Measurements from ENCODE around the gene RELN. TPM values are rescaled to one million over a fixed set of nuclear protein-coding genes. Genes with fewer than 3 reads are reported as not detected.

RELN gene
- total and polyA plus RNA-seq, 9 of the 15 experiments (the other 6 are each of a cell fraction or from before 2014, with no cell fraction given): 12.9 to 43.2 (median 18.1) TPM

DNA sequence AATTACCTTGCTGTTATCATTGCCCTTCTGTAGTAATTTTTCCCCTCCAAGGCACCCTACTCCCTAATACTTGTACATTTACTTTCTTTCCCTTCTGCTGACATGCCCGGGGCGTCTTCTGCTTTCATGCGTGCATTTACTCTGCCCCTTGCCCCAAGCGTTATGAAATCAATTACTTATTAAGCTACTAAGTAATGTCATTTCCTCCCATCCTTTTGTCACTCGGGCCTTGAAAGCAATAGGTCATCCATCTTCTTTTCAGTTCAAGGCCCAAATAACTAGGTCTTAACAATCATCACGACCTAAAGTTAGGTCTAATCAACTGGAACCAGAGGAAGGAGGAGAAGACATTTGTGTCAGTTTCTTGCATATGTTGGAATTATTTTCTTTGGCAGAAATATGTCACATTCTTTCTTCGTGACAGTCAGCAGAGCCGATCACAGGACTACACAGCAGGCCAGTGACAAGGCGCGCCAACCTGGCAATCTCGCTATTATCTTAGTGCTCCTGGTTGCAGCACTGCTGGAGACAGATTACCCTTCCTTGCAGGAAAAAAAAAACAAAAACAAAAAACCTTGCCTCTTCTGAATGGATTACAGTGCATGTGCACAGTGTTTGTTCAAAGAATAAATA is 179.2 kb downstream of the RELN start (continued):
- TF ChIP-seq, protein P1, sequence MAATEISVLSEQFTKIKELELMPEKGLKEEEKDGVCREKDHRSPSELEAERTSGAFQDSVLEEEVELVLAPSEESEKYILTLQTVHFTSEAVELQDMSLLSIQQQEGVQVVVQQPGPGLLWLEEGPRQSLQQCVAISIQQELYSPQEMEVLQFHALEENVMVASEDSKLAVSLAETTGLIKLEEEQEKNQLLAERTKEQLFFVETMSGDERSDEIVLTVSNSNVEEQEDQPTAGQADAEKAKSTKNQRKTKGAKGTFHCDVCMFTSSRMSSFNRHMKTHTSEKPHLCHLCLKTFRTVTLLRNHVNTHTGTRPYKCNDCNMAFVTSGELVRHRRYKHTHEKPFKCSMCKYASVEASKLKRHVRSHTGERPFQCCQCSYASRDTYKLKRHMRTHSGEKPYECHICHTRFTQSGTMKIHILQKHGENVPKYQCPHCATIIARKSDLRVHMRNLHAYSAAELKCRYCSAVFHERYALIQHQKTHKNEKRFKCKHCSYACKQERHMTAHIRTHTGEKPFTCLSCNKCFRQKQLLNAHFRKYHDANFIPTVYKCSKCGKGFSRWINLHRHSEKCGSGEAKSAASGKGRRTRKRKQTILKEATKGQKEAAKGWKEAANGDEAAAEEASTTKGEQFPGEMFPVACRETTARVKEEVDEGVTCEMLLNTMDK (IDR thresholded peaks at IDR 0.05; ENCODE audit: borderline replicate concordance, insufficient read depth, low read depth, low read length, poor library complexity, severe bottlenecking): no peak
- TF ChIP-seq NEUROD1 (IDR thresholded peaks at IDR 0.05; ENCODE audit: borderline replicate concordance, low read depth, low read length, partially characterized antibody) (peak; percentile 58), CCNT2 (IDR thresholded peaks at IDR 0.05; ENCODE audit: borderline replicate concordance, extremely low read depth, insufficient read length, low read depth, low read length) (no peak), HDGF (IDR thresholded peaks at IDR 0.05) (0 out of 2 replicates have a peak, but pooled peaks have one; percentile 26), MCM5 (IDR thresholded peaks at IDR 0.05; ENCODE audit: low read depth) (no peak), PCBP1 (IDR thresholded peaks at IDR 0.05; ENCODE audit: low read depth, low read length, poor library complexity, severe bottlenecking) (no peak), MYC (IDR thresholded peaks at IDR 0.05; ENCODE audit: low read depth, low read length) (peak; percentile 35; the same call in 1 of the 2 replicates), MYC (CRISPR knock-in tag; IDR thresholded peaks at IDR 0.05; ENCODE audit: borderline replicate concordance, low read depth) (peak; percentile 59; the same call in 1 of the 2 replicates), RBFOX2 (IDR thresholded peaks at IDR 0.05; ENCODE audit: low read depth, low read length) (no peak), TAF9B (IDR thresholded peaks at IDR 0.05; ENCODE audit: partially characterized antibody) (no peak), MAFG (tag; conservative IDR thresholded peaks at IDR 0.05) (peak; percentile 47), ASH1L (IDR thresholded peaks at IDR 0.05; ENCODE audit: borderline replicate concordance, low read depth, partially characterized antibody) (no peak), HMG20B (CRISPR knock-in tag; IDR thresholded peaks at IDR 0.05) (no peak)
- TF ChIP-seq, protein P2, sequence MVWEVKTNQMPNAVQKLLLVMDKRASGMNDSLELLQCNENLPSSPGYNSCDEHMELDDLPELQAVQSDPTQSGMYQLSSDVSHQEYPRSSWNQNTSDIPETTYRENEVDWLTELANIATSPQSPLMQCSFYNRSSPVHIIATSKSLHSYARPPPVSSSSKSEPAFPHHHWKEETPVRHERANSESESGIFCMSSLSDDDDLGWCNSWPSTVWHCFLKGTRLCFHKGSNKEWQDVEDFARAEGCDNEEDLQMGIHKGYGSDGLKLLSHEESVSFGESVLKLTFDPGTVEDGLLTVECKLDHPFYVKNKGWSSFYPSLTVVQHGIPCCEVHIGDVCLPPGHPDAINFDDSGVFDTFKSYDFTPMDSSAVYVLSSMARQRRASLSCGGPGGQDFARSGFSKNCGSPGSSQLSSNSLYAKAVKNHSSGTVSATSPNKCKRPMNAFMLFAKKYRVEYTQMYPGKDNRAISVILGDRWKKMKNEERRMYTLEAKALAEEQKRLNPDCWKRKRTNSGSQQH (CRISPR knock-in tag; IDR thresholded peaks at IDR 0.05): no peak
- TF ChIP-seq, protein P3, sequence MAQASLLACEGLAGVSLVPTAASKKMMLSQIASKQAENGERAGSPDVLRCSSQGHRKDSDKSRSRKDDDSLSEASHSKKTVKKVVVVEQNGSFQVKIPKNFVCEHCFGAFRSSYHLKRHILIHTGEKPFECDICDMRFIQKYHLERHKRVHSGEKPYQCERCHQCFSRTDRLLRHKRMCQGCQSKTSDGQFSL (CRISPR knock-in tag; IDR thresholded peaks at IDR 0.05): no peak
- TF ChIP-seq, protein P3 (tag; IDR thresholded peaks at IDR 0.05): peak in 1 of 2 experiments; percentile 93; a peak in 2 of 4 replicates
- TF ChIP-seq, protein P4, sequence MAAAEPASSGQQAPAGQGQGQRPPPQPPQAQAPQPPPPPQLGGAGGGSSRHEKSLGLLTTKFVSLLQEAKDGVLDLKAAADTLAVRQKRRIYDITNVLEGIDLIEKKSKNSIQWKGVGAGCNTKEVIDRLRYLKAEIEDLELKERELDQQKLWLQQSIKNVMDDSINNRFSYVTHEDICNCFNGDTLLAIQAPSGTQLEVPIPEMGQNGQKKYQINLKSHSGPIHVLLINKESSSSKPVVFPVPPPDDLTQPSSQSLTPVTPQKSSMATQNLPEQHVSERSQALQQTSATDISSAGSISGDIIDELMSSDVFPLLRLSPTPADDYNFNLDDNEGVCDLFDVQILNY (CRISPR knock-in tag; IDR thresholded peaks at IDR 0.05): no peak
- TF ChIP-seq, protein P5, sequence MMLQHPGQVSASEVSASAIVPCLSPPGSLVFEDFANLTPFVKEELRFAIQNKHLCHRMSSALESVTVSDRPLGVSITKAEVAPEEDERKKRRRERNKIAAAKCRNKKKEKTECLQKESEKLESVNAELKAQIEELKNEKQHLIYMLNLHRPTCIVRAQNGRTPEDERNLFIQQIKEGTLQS (IDR thresholded peaks at IDR 0.05): no peak
- TF ChIP-seq, protein P5 (CRISPR knock-in tag; conservative IDR thresholded peaks at IDR 0.05): no peak; the same call in 1 of the 2 replicates
- TF ChIP-seq, protein P6, sequence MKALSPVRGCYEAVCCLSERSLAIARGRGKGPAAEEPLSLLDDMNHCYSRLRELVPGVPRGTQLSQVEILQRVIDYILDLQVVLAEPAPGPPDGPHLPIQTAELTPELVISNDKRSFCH (CRISPR knock-in tag; IDR thresholded peaks at IDR 0.05): peak; percentile 82
- TF ChIP-seq, protein P6 (tag; IDR thresholded peaks at IDR 0.05): peak; percentile 97
